ENCODE data around the gene ZNF354C. TPM values are rescaled to one million over a fixed set of nuclear protein-coding genes. Genes with fewer than 3 reads are reported as not detected.
"Not testable (repeated sequence)": the region's sequence is repeated elsewhere in the genome, so short reads cannot be mapped to it uniquely, and the experiment has no call there.

Gene ZNF354C
- total RNA-seq, 2 donors from 2014 or later, result 3.6 to 4.1 TPM

DNA sequence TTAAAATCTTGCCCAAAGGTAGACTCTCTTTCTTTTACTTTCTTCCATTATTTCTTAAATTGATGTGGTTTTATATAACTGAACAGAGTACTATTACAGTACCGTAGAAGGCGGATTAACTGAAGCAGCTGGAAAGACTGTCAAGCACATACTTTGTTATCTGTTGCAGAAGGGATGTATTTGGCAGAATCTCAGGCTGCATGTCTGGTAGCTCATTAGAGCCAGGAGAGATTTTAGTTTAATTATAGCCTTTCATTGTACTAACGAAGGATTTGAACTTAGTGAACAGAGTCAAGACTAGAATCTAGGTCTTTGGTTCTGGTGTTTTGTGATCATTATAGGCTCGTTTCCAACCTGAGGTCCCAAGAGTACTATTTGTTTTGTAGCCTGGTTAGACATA lies 20.6 kb downstream of the ZNF354C start:
- H3K4me1 Mint-ChIP-seq, result no peaks in the 10 kb centered on the region
- no peaks in the 10 kb centered on the region for H3K27me3 Mint-ChIP-seq
- H3K4me3 Mint-ChIP-seq, result no peak overlapping the region
- no peak overlapping the region for H3K27ac Mint-ChIP-seq
- peaks cover 4% of the 10 kb centered on the region for H3K36me3 Mint-ChIP-seq (ENCODE audit: low read depth)
- ATAC-seq (no peak), DNase-seq (no peak)
- H3K9me3 ChIP-seq (ENCODE audit: control insufficient read depth, low read length, poor library complexity, severe bottlenecking), result peaks cover 40% of the 10 kb centered on the region

DNA sequence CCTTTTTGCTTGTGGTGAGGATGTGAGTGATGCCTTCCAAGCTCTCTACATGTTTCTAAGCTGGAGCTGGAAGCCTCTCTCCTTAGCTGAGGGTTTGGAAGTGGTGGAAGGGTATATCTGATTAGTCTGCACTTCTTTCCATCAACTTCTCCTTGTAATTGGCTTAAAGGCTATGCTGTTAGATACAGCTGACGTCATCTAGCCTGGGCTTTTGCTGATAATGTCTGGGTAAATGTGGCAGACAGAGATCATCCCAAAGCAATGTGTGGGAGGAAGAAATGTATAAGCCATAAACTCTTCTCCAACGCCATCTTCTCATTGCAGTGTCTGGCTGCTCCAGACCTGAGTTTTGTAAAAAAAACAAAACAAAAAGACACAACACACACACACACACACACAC lies 29.3 kb downstream of the ZNF354C start:
- peaks cover 4% of the 10 kb centered on the region for H3K36me3 Mint-ChIP-seq (ENCODE audit: low read depth)
- peaks cover 7% of the 10 kb centered on the region for H3K9me3 ChIP-seq (ENCODE audit: control insufficient read depth, low read length, poor library complexity, severe bottlenecking)
- no peaks in the 10 kb centered on the region for H3K27me3 Mint-ChIP-seq
- ATAC-seq (no peak), DNase-seq (no peak)
- H3K4me1 Mint-ChIP-seq, result no peaks in the 10 kb centered on the region
- H3K27ac Mint-ChIP-seq, result no peak overlapping the region
- no peak overlapping the region for H3K4me3 Mint-ChIP-seq

DNA sequence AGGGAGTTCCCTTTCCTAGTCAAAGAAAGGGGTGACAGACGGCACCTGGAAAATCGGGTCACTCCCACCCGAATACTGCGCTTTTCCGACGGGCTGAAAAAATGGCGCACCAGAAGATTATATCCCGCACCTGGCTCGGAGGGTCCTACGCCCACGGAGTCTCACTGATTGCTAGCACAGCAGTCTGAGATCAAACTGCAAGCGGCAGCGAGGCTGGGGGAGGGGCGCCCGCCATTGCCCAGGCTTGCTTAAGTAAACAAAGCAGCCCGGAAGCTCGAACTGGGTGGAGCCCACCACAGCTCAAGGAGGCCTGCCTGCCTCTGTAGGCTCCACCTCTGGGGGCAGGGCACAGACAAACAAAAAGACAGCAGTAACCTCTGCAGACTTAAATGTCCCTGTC lies 41.1 kb downstream of the ZNF354C start:
- not testable (repeated sequence) for H3K36me3 Mint-ChIP-seq (ENCODE audit: low read depth); ATAC-seq; H3K4me3 Mint-ChIP-seq; H3K4me1 Mint-ChIP-seq; H3K27me3 Mint-ChIP-seq; DNase-seq; H3K9me3 ChIP-seq (ENCODE audit: control insufficient read depth, low read length, poor library complexity, severe bottlenecking); H3K27ac Mint-ChIP-seq

DNA sequence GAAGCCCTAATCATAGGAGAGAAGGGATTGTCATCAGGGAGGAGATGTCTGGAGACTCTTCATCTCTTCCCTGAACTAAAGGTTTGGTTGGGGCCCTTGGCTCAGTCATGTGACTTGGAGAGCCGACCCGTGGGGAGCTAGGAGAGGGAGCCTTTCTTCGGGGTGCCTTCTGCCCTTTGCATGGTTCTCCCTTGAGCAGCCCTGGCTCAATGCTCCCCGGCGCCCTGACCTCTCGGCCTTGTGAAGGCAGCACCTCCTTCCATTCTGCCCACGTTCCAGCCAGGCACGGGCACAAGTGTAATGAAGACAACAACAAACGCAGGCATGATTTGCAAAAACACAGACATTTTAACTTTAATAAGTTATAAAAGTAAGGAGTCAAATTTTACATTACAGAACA lies 50.4 kb downstream of the ZNF354C start:
- no peak for ATAC-seq
- no peaks in the 10 kb centered on the region for H3K4me1 Mint-ChIP-seq
- H3K36me3 Mint-ChIP-seq (ENCODE audit: low read depth), result no peaks in the 10 kb centered on the region
- no peak overlapping the region for H3K4me3 Mint-ChIP-seq
- H3K27me3 Mint-ChIP-seq, result no peaks in the 10 kb centered on the region
- no peak overlapping the region for H3K27ac Mint-ChIP-seq
- no peak for DNase-seq
- H3K9me3 ChIP-seq (ENCODE audit: control insufficient read depth, low read length, poor library complexity, severe bottlenecking), result peaks cover 3% of the 10 kb centered on the region

DNA sequence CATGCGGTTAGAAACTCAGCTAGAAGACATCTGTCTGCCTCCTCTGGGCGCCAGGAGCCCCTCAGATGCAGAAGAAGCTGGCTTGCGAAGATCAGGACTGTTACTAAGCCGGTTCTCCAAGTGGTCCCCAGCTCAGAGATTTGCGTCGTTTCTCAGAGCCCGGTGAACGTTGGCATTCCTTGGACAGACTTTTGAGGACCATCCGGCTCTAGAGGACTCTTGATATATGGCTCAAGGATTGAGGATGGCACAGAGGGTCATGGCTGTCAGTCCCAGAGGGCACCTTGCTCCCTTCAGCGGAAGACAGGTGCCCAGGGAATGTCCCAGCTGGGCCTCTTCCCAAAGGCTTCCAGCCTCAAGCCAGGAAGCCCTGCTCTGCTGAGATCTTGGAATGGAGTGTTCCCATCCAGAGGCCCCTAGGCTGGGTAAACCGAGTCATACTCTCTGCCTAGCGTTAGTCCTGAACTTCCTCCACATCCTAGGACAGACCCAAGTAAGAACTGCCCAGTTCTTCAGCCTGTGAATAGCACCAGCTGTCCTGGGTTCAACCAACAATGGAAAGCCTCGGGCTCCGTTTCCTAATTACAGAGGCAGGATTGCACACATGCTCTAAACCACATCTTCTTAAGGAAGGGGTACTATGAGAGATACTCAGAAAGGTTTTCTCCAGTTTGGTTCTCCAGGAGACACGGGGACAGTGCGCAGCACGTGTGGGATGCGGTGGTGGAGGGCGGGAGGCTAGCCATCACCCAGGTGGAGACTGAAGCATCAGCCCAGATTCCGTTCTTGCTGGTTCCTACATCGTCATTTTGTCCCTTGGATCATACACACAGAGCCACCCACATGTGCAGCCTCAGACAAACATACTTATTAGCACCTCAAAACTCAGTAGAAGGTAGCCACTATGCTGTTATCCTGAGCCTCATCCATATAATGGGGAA lies 51.4 kb downstream of the ZNF354C start:
- H3K27me3 Mint-ChIP-seq, result no peaks in the 10 kb centered on the region
- H3K27ac Mint-ChIP-seq, result no peak overlapping the region
- H3K4me3 Mint-ChIP-seq, result no peak overlapping the region
- no peaks in the 10 kb centered on the region for H3K36me3 Mint-ChIP-seq (ENCODE audit: low read depth)
- ATAC-seq (no peak), DNase-seq (no peak)
- H3K4me1 Mint-ChIP-seq, result no peaks in the 10 kb centered on the region
- peaks cover 3% of the 10 kb centered on the region for H3K9me3 ChIP-seq (ENCODE audit: control insufficient read depth, low read length, poor library complexity, severe bottlenecking)

DNA sequence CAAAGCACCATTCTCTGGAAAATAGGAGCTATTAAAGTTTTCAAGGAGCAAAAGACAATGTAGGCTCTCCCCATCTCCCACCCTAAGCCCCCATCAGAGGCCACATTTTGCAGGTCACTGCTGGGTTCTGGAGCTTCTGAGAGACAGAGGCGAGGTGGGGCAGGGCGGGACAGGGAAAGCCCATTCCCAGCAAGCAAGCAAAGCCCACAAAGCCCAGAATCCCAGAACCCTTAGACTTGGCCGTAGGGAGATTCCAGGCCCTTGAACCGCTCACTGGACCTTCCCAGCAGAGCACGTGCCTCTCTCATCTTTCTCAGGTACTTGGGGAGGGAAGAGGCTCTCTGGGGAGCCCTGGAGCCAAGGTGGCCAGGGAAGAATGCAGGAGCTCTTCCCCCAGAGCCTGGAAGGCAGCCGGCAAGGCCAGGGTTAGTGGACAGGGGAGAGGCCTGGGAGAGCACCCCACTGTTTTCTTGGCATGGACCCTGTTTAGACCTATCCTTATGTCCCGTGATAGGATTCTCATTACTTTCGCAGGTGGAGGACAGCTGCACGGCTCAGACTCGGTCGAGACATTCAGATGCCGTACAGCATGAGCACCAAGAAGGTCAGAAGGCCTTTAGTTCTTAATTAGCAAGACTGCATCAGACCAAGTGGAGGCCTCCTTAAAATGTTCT lies 52.4 kb downstream of the ZNF354C start:
- Mint-ChIP-seq H3K27ac (no peak overlapping the region), H3K4me3 (no peak overlapping the region), H3K36me3 (ENCODE audit: low read depth) (no peaks in the 10 kb centered on the region), H3K27me3 (no peaks in the 10 kb centered on the region), H3K4me1 (no peaks in the 10 kb centered on the region)
- ATAC-seq, result no peak
- peaks cover 3% of the 10 kb centered on the region for H3K9me3 ChIP-seq (ENCODE audit: control insufficient read depth, low read length, poor library complexity, severe bottlenecking)
- no peak for DNase-seq

DNA sequence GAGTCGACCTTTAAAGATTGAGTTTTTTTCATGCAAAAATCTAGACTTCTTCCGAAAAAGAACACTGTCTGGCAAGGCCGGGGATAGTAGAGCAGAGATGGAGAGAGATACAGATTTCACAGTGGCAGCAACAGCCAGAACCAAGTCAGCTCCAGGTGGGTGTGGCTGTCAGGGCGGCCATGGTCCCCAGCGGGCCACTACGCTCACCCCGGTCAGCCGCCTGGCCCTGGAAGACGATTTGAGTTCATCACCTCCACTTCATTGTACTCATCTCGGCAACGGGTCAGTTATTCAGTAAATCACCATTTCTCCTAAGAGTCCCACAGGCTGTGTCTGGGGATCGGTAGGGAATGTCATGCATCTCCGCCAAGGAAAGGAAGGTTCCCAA lies 53.0 kb downstream of the ZNF354C start:
- DNase-seq (no peak), ATAC-seq (no peak)
- Mint-ChIP-seq H3K27me3 (no peaks in the 10 kb centered on the region), H3K4me3 (no peak overlapping the region), H3K4me1 (no peaks in the 10 kb centered on the region), H3K27ac (no peak overlapping the region), H3K36me3 (ENCODE audit: low read depth) (no peaks in the 10 kb centered on the region)
- H3K9me3 ChIP-seq (ENCODE audit: control insufficient read depth, low read length, poor library complexity, severe bottlenecking), result peaks cover 3% of the 10 kb centered on the region

DNA sequence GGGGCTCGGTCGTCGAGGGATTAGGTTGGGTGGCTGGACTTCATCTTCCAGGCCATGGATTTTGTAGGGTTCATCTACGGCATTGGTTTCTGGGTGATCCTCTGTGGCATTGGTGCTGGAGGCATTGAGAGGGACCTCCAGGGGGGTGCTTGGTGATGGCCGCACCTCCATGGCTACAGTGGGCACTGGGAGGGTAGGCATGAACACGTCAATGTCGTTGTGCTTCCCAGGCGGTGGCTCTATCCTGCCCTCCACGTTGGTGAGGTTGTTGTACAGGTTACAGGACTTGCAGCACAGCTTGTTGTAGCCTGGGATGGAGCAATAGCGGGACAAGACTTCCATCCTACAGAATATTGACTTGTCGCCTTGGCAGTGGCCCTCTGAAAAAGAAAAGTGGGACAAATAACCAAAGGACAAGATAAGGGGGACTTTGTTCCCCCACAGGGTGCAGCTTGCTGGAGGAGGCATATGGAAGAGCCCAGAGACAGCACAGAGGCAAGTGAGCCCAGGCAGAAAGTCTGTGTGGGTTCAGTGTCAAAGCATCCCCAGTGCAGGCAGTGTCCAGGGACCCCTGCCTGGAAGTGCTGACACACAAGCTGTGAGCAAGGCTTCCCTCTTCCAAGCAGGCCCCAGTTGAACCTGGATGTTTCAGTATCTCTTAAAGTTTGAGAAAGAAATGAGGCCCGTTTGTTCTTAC lies 53.9 kb downstream of the ZNF354C start:
- peaks cover 3% of the 10 kb centered on the region for H3K9me3 ChIP-seq (ENCODE audit: control insufficient read depth, low read length, poor library complexity, severe bottlenecking)
- H3K27ac Mint-ChIP-seq, result no peak overlapping the region
- no peak overlapping the region for H3K4me3 Mint-ChIP-seq
- H3K27me3 Mint-ChIP-seq, result no peaks in the 10 kb centered on the region
- no peaks in the 10 kb centered on the region for H3K36me3 Mint-ChIP-seq (ENCODE audit: low read depth)
- H3K4me1 Mint-ChIP-seq, result no peaks in the 10 kb centered on the region
- ATAC-seq (no peak), DNase-seq (no peak)

DNA sequence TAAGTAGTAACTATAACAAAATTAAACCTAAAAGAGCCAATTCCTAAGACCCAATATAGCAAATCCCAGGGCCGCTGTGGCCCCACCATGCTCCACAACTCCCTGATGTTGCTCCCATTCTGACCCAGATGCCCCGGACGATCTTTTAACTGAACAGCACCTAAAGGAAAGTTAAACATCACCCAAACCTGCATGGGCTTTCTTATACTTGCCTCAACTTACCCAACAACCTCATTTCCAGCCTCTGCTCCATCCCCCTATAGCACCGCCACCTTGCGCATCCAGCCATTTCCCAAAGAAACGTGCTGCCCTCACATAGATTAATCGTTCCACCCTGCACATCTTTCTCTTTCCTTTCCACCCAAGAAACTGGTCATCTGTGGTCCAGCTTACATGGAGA lies 54.6 kb downstream of the ZNF354C start:
- no peak overlapping the region for H3K4me3 Mint-ChIP-seq
- ATAC-seq (no peak), DNase-seq (no peak)
- no peaks in the 10 kb centered on the region for H3K4me1 Mint-ChIP-seq
- no peak overlapping the region for H3K27ac Mint-ChIP-seq
- H3K27me3 Mint-ChIP-seq, result no peaks in the 10 kb centered on the region
- no peaks in the 10 kb centered on the region for H3K36me3 Mint-ChIP-seq (ENCODE audit: low read depth)
- H3K9me3 ChIP-seq (ENCODE audit: control insufficient read depth, low read length, poor library complexity, severe bottlenecking), result peaks cover 3% of the 10 kb centered on the region

DNA sequence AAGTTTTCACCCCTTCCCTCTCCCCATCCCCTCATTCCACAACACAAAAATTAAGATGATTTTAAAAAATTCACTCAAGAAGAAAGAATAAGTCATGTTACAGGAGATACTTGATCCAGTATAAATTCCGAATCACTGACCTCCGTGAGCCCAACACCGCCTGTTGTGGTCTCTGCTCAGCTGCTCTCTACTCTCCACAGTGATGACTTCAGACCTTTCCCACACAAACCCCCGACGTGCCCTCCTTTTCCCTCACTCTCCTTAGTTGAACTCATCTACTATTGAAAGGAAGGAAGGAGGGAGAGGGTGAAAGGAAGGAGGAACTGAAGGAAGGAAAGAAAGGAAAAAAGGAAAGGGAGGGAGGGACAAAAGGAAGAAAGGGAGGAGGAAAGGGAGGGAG lies 55.1 kb downstream of the ZNF354C start:
- Mint-ChIP-seq H3K36me3 (ENCODE audit: low read depth) (no peaks in the 10 kb centered on the region), H3K4me1 (no peaks in the 10 kb centered on the region), H3K27me3 (no peaks in the 10 kb centered on the region), H3K4me3 (no peak overlapping the region), H3K27ac (no peak overlapping the region)
- ATAC-seq, result no peak
- no peak for DNase-seq
- peaks cover 3% of the 10 kb centered on the region for H3K9me3 ChIP-seq (ENCODE audit: control insufficient read depth, low read length, poor library complexity, severe bottlenecking)

DNA sequence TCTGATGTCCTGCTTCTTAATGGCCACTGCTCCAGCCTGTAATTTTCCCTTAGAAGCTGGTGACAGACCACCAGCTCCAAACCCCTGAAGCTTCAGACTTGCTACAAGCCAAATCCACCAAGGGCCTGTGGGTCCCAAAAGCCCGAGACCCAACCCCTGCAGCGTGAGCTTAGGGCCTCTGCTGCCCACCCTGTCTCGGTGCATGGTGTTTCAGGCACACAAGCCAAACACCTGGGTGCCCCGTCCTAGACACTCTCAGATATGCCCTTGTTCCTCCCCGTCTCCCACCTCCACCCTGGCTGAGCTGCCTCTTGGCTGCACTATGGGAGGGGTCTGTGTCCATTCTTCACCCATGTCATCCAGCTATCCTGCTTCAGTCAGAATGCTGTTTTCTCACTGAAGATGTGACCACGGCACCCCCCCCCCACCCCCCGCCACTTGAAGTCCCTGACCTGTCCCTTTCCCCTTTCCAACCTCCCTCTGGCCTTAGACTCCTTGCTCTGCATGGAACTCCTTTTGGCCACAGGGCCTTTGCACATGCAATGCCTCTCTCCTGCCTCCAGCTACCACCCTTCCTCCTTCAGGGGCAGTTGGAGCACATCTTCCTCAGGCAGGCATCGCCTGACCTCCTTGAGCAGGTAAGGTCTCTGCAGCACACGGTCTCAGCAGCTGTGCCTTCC lies 55.8 kb downstream of the ZNF354C start:
- DNase-seq (no peak), ATAC-seq (no peak)
- no peak overlapping the region for H3K27ac Mint-ChIP-seq
- peaks cover 3% of the 10 kb centered on the region for H3K9me3 ChIP-seq (ENCODE audit: control insufficient read depth, low read length, poor library complexity, severe bottlenecking)
- no peaks in the 10 kb centered on the region for H3K27me3 Mint-ChIP-seq
- no peak overlapping the region for H3K4me3 Mint-ChIP-seq
- no peaks in the 10 kb centered on the region for H3K36me3 Mint-ChIP-seq (ENCODE audit: low read depth)
- no peaks in the 10 kb centered on the region for H3K4me1 Mint-ChIP-seq

DNA sequence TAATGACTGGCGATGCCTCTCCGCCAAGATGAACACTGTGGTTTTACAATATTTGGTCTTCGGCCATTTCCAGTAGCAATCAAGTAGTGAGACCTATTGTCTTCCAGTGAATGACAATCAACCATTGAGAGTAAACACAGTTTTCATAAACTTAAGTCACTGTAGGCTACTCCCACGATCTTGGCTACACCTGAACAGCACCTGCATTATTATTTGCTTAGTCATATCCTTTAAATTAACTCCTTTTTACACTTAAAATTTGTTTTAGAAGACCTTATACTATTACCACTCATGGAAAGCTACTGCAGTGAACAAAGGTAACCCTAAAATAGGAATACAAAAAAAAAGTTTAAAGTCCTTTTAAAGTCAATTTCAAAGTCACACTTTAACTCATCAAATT lies 58.2 kb downstream of the ZNF354C start:
- H3K4me3 Mint-ChIP-seq, result no peak overlapping the region
- no peak for ATAC-seq

More for the DNA sequence above, 58.2 kb downstream of the ZNF354C start:
- H3K9me3 ChIP-seq (ENCODE audit: control insufficient read depth, low read length, poor library complexity, severe bottlenecking), result peaks cover 3% of the 10 kb centered on the region
- Mint-ChIP-seq H3K27me3 (no peaks in the 10 kb centered on the region), H3K4me1 (no peaks in the 10 kb centered on the region), H3K27ac (no peak overlapping the region), H3K36me3 (ENCODE audit: low read depth) (no peaks in the 10 kb centered on the region)
- DNase-seq, result no peak
